Type B pancreatic cell (in vitro differentiated cells): ENCODE measurements around the gene AKAP7. TPM values are rescaled to one million over a fixed set of nuclear protein-coding genes. Genes with fewer than 3 reads are reported as not detected.

Source experiments
- DNase-seq: peaks from one replicate; pipeline ENCODE4 v3.0.0; 2021; ENCODE audit warnings: mixed read lengths; ENCODE audit not compliant: unreplicated experiment; ENCODE audit errors: extremely low spot score
- H3K27ac Mint-ChIP-seq: 2 replicates; pipeline ENCODE4 v1.8.0; 2021; ENCODE audit warnings: mild to moderate bottlenecking, mixed read lengths
- H3K27me3 Mint-ChIP-seq: 2 replicates; pipeline ENCODE4 v1.8.0; 2021; ENCODE audit warnings: mixed read lengths
- H3K36me3 Mint-ChIP-seq: 2 replicates; pipeline ENCODE4 v1.8.0; 2021; ENCODE audit warnings: mixed read lengths
- H3K4me1 Mint-ChIP-seq: one replicate; pipeline ENCODE4 v1.8.0; 2021; ENCODE audit warnings: mixed read lengths; ENCODE audit not compliant: unreplicated experiment
- H3K4me3 Mint-ChIP-seq: 2 replicates; pipeline ENCODE4 v1.8.0; 2021; ENCODE audit warnings: mild to moderate bottlenecking, mixed read lengths
- H3K9me3 Mint-ChIP-seq: 2 replicates; pipeline ENCODE4 v1.8.0; 2021; ENCODE audit warnings: mixed read lengths
- CTCF ChIP-seq: fragments of 200-600 bp; sonication (generic); conservative IDR thresholded peaks from 2 replicates; pipeline ENCODE4 v1.5.0; 2021; ENCODE audit warnings: antibody characterized with exemption, mild to moderate bottlenecking
- total RNA-seq: library from RNA; stranded (reverse); gene quantifications from 2 replicates; pipeline ENCODE4 v1.2.1, GENCODE V29; 2021; ENCODE audit warnings: low replicate concordance

AKAP7 gene
- total RNA-seq, 1 donor from 2014 or later = 7.2 TPM

GRCh38 chr6:131212913-131213312 lies 77.6 kb downstream of the AKAP7 start:
- H3K9me3 Mint-ChIP-seq = no peaks in the 10 kb centered on the region
- no peak overlapping the region for H3K4me3 Mint-ChIP-seq
- no peaks in the 10 kb centered on the region for H3K4me1 Mint-ChIP-seq
- no peak for TF ChIP-seq CTCF
- no peaks in the 10 kb centered on the region for H3K27me3 Mint-ChIP-seq
- peaks cover 8% of the 10 kb centered on the region for H3K36me3 Mint-ChIP-seq
- no peak overlapping the region for H3K27ac Mint-ChIP-seq
- DNase-seq = no peak

DNA sequence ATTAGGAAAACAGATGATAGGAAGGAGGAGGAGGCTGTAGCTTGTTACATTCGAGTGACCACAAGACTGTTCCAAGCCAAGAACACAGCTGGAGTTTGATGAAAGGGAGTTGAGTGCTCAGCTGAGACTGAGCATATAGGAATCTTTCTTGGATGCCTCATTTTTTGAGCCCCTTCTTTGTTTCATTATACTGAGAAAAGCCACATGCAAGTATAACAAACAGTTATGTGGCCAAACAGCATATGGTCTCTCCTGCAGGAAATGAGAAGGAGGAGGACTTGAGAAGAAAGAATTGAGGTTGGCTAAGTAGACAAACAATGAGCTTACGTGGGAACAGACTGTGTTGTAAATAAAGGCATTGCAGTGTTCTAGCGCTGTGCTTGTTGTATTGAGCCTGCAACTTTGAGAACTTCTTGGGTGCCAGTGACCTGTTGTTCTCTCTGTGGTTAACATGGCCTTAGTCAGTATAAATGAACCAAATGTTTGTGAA lies 78.3 kb downstream of the AKAP7 start:
- Mint-ChIP-seq H3K4me3 (no peak overlapping the region), H3K9me3 (no peaks in the 10 kb centered on the region), H3K4me1 (no peaks in the 10 kb centered on the region)

GRCh38 chr6:131215219-131215618 lies 80.0 kb downstream of the AKAP7 start:
- H3K4me1 Mint-ChIP-seq = no peaks in the 10 kb centered on the region
- no peak overlapping the region for H3K27ac Mint-ChIP-seq

More for the DNA sequence above, 78.3 kb downstream of the AKAP7 start:
- DNase-seq = no peak
- H3K27ac Mint-ChIP-seq = no peak overlapping the region
- no peak for TF ChIP-seq CTCF
- peaks cover 8% of the 10 kb centered on the region for H3K36me3 Mint-ChIP-seq
- no peaks in the 10 kb centered on the region for H3K27me3 Mint-ChIP-seq

GRCh38 chr6:131216246-131216645 lies 81.0 kb downstream of the AKAP7 start:
- Mint-ChIP-seq H3K9me3 (no peaks in the 10 kb centered on the region), H3K27me3 (no peaks in the 10 kb centered on the region), H3K36me3 (peaks cover 9% of the 10 kb centered on the region), H3K27ac (no peak overlapping the region), H3K4me3 (no peak overlapping the region), H3K4me1 (no peaks in the 10 kb centered on the region)
- no peak for TF ChIP-seq CTCF
- no peak for DNase-seq

More at GRCh38 chr6:131215219-131215618, 80.0 kb downstream of the AKAP7 start:
- no peak for TF ChIP-seq CTCF
- Mint-ChIP-seq H3K36me3 (peaks cover 8% of the 10 kb centered on the region), H3K9me3 (no peaks in the 10 kb centered on the region), H3K27me3 (no peaks in the 10 kb centered on the region), H3K4me3 (no peak overlapping the region)
- no peak for DNase-seq

- H3K27me3 Mint-ChIP-seq = no peaks in the 10 kb centered on the region
- peaks cover 6% of the 10 kb centered on the region for H3K36me3 Mint-ChIP-seq
- no peak for TF ChIP-seq CTCF
- no peak overlapping the region for H3K27ac Mint-ChIP-seq
- no peak for DNase-seq
- no peaks in the 10 kb centered on the region for H3K4me1 Mint-ChIP-seq
- peaks cover 5% of the 10 kb centered on the region for H3K9me3 Mint-ChIP-seq
- no peak overlapping the region for H3K4me3 Mint-ChIP-seq
These were observed 87.5 kb downstream of the AKAP7 start for GRCh38 chr6:131222773-131223172.

DNA sequence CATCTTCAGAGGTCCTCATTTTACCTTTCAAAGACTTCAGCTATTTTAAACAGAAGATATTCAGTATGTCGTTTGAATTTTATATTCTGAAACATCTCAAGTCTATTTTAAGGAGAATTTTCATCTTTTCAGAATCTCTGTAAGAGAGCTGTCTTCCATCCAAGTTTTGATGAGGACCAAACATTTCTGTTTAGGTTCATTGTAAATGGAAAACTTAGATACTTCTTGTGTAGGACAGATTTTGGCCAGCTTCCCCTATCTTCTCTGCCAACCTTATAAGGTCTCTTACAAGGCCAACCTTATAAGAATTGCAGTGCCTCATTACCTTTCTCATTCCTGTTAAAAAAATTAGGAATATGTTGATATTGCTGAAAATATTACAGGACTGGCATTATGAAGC lies 88.1 kb downstream of the AKAP7 start:
- Mint-ChIP-seq H3K36me3 (peaks cover 6% of the 10 kb centered on the region), H3K4me3 (no peak overlapping the region), H3K27ac (no peak overlapping the region), H3K9me3 (peaks cover 5% of the 10 kb centered on the region), H3K4me1 (no peaks in the 10 kb centered on the region), H3K27me3 (no peaks in the 10 kb centered on the region)
- no peak for DNase-seq
- no peak for TF ChIP-seq CTCF
